HepG2 (cell line): ENCODE measurements around the gene NCOA6. TPM values are rescaled to one million over a fixed set of nuclear protein-coding genes. Genes with fewer than 3 reads are reported as not detected.

Source experiments
- ATAC-seq: fragments of 200-7000 bp; cut with Tn5 transposase; 3 replicates; pipeline ENCODE4 v1.9.1; 2020; ENCODE audit warnings: mild to moderate bottlenecking, moderate library complexity
- BruUV-seq: library from RNA; stranded (reverse); fragments of 400-500 nt; replicated peaks from 2 replicates; lab custom pipeline; 2021; lab: Mats Ljungman, UMichigan
- CTCF ChIA-PET: fragments of 300-600 bp; formaldehyde crosslinking; extraction: SDS; loops from one replicate; lab custom pipeline; 2021; ENCODE audit warnings: low total read pairs, inconsistent platforms, low intra/inter-chr PET ratio; lab: Yijun Ruan, JAX
- POLR2A ChIA-PET: fragments of 350-600 bp; sonication (Branson Sonifier 250); formaldehyde crosslinking; loops from one replicate; lab custom pipeline; 2020; ENCODE audit warnings: antibody characterized with exemption, inconsistent platforms; lab: Yijun Ruan, JAX
- DNase-seq: peaks from one replicate; pipeline ENCODE4 v3.0.0-alpha.2; 2015; ENCODE audit warnings: low spot score
- FAIRE-seq: peaks from 3 replicates; lab custom pipeline; 2011; peaks lifted over from hg19 to GRCh38; lab: Jason Lieb, UNC
- H2AFZ ChIP-seq: one replicate; pipeline ENCODE4 v1.6.1; 2011; ENCODE audit warnings: low read length, inconsistent platforms
- H3K27ac ChIP-seq: fragments of 300-600 bp; 3 replicates; pipeline ENCODE4 v1.8.0; 2011; ENCODE audit warnings: mixed run types, mild to moderate bottlenecking, mixed read lengths, low read length, inconsistent platforms; ENCODE audit not compliant: insufficient read depth; ENCODE audit errors: extremely low read length
- H3K27me3 ChIP-seq, 2 experiments: fragments of 200-600 bp in 1 of 2; 2 replicates in 1 of 2; 3 replicates in 1 of 2; pipeline versions ENCODE4 v1.6.0 to v1.8.0; 2011; ENCODE audit warnings: low read length in 2 of 2, mild to moderate bottlenecking in 2 of 2, moderate library complexity in 2 of 2, inconsistent platforms in 1 of 2; ENCODE audit not compliant: insufficient read depth in 2 of 2, control insufficient read depth in 1 of 2
- H3K36me3 ChIP-seq, 2 experiments: fragments of 200-600 bp in 1 of 2; replicated peaks in 1 of 2; 2 replicates in 1 of 2; 3 replicates in 1 of 2; pipeline versions ENCODE4 v1.5.1 to v1.8.0; 2011; ENCODE audit warnings: low read length in 2 of 2, inconsistent platforms in 1 of 2; ENCODE audit not compliant: insufficient read depth in 2 of 2, control insufficient read depth in 1 of 2
- H3K4me1 ChIP-seq: 2 replicates; pipeline ENCODE4 v1.5.1; 2012; ENCODE audit warnings: low read length, inconsistent platforms; ENCODE audit not compliant: insufficient read depth
- H3K4me2 ChIP-seq: 2 replicates; pipeline ENCODE4 v1.6.0; 2011; ENCODE audit warnings: low read depth, low read length, inconsistent platforms
- H3K4me3 ChIP-seq, 3 experiments: fragments of 200-600 bp in 1 of 3; sonication (generic), shearing (Covaris generic) in 1 of 3; replicated peaks in 1 of 3; 2 replicates each; pipeline ENCODE4 v1.5.1; 2011 to 2016; ENCODE audit warnings: low read length in 3 of 3, inconsistent platforms in 2 of 3, low read depth in 2 of 3, mild to moderate bottlenecking in 2 of 3, control low read depth in 1 of 3, mixed read lengths in 1 of 3; ENCODE audit not compliant: insufficient read depth in 1 of 3
- H3K79me2 ChIP-seq: one replicate; pipeline ENCODE4 v1.6.1; 2011; ENCODE audit warnings: low read length, inconsistent platforms; ENCODE audit not compliant: insufficient read depth
- H3K9ac ChIP-seq: 2 replicates; pipeline ENCODE4 v1.6.0; 2011; ENCODE audit warnings: mild to moderate bottlenecking, low read depth, low read length, inconsistent platforms; ENCODE audit not compliant: insufficient read depth
- H3K9me3 ChIP-seq: 2 replicates; pipeline ENCODE4 v1.5.1; 2012; ENCODE audit warnings: mild to moderate bottlenecking, low read length
- H4K20me1 ChIP-seq: 2 replicates; pipeline ENCODE4 v1.6.0; 2011; ENCODE audit warnings: inconsistent platforms, mild to moderate bottlenecking, low read length, moderate library complexity; ENCODE audit not compliant: insufficient read depth
- ARID3A ChIP-seq: IDR thresholded peaks from 2 replicates; pipeline ENCODE4 v1.6.1; 2012; ENCODE audit warnings: low read depth, low read length, improper control_type of control experiment
- EED ChIP-seq: sonication (generic); formaldehyde crosslinking; IDR thresholded peaks from 2 replicates; pipeline ENCODE4 v1.5.0; 2020; ENCODE audit warnings: mild to moderate bottlenecking, missing genetic modification reagents
- FOXK2 ChIP-seq: fragments of 450-650 bp; IDR thresholded peaks from 2 replicates; pipeline ENCODE4 v1.6.1; 2016
- KDM4B ChIP-seq: sonication (generic); formaldehyde crosslinking; IDR thresholded peaks from 2 replicates; pipeline ENCODE4 v1.4.0; 2020; ENCODE audit warnings: missing genetic modification reagents
- NFIB ChIP-seq: sonication (generic); formaldehyde crosslinking; IDR thresholded peaks from 2 replicates; pipeline ENCODE4 v1.9.0; 2021; ENCODE audit warnings: missing genetic modification reagents, mild to moderate bottlenecking, borderline replicate concordance
- NKX3-1 ChIP-seq: sonication (generic); formaldehyde crosslinking; IDR thresholded peaks from 2 replicates; pipeline ENCODE4 v1.5.0; 2020; ENCODE audit warnings: missing genetic modification reagents
- NONO ChIP-seq, 2 experiments: fragments of 450-650 bp in 1 of 2; sonication (generic) in 1 of 2; formaldehyde crosslinking in 1 of 2; IDR thresholded peaks in 1 of 2; conservative IDR thresholded peaks in 1 of 2; 2 replicates each; pipeline versions ENCODE4 v1.6.1 to v1.8.0; 2017 to 2022; ENCODE audit warnings: mild to moderate bottlenecking in 1 of 2, missing genetic modification reagents in 1 of 2, moderate library complexity in 1 of 2
- PCBP2 ChIP-seq: fragments of 200-400 bp; formaldehyde crosslinking; optimal IDR thresholded peaks from 2 replicates; pipeline ENCODE3; 2018; ENCODE audit warnings: low read length, low read depth; ENCODE audit not compliant: poor library complexity, severe bottlenecking
- POLR2G ChIP-seq: fragments of 200-400 bp; formaldehyde crosslinking; IDR thresholded peaks from 2 replicates; pipeline ENCODE4 v1.6.1; 2018; ENCODE audit warnings: mild to moderate bottlenecking, low read depth, low read length, moderate library complexity
- TRIM22 ChIP-seq: fragments of 450-650 bp; IDR thresholded peaks from 2 replicates; pipeline ENCODE4 v1.6.1; 2017
- ZUFSP ChIP-seq: sonication (generic); formaldehyde crosslinking; IDR thresholded peaks from 2 replicates; pipeline ENCODE4 v1.9.0; 2021; ENCODE audit warnings: missing genetic modification reagents, mild to moderate bottlenecking, borderline replicate concordance
- WGBS: methylation state at CpG from one replicate; pipeline ENCODE4 v1.1.6; 2017; ENCODE audit warnings: low lambda C conversion rate; 5-methylcytosine and 5-hydroxymethylcytosine counted together
- in situ Hi-C: cut with HindIII; loops from 2 replicates; pipeline ENCODE4 v1.10.0; 2017; ENCODE audit warnings: low pct_unique_long_range_greater_than_20kb; ENCODE audit not compliant: extremely low pct_ligation_motif_present
- intact Hi-C: fragments of 100-400 bp; cut with micrococcal nuclease; formaldehyde crosslinking; loops from one replicate; pipeline ENCODE4 v1.10.0; 2022; ENCODE audit not compliant: unreplicated experiment
- polyA plus RNA-seq, 8 experiments: library from polyadenylated mRNA; depleted of rRNA in 3 of 8; stranded (reverse) in 7 of 8; unstranded in 1 of 8; fragments of >200 nt; fragmentation: Illumina TruSeq in 4 of 8; extraction: Trizol in 4 of 8; gene quantifications; 2 replicates each; pipeline versions ENCODE4 v1.2.1 to v1.2.3, GENCODE V29; 2011 to 2016; ENCODE audit warnings: low read depth in 4 of 8, missing spikeins in 1 of 8, mixed read lengths in 1 of 8; ENCODE audit not compliant: insufficient read depth in 1 of 8
- total RNA-seq, 5 experiments: library from RNA; depleted of rRNA; stranded (reverse); fragments of >200 nt; fragmentation: Illumina TruSeq; extraction: Trizol; gene quantifications; 2 replicates each; pipeline ENCODE4 v1.2.3, GENCODE V29; 2016; ENCODE audit warnings: low read depth in 1 of 5

The NCOA6 gene
- total and polyA plus RNA-seq, 2 of the 13 experiments (the other 11 are each of a cell fraction or from before 2014, with no cell fraction given): 11.2 to 29.3 TPM

GRCh38 chr20:34842143-34842542 is 16.7 kb upstream of the NCOA6 start:
- H3K27ac ChIP-seq: no peak overlapping the region
- H3K79me2 ChIP-seq: no peaks in the 10 kb centered on the region
- in situ Hi-C loops (no loop called here), intact Hi-C loops (no loop called here)
- ATAC-seq: no peak
- TF ChIP-seq EED (CRISPR knock-in tag) (no peak), FOXK2 (0 out of 2 replicates have a peak, but pooled peaks have one; percentile 23), ARID3A (no peak), NKX3-1 (CRISPR knock-in tag) (no peak), TRIM22 (0 out of 2 replicates have a peak, but pooled peaks have one; percentile 31), PCBP2 (peak; percentile 95), ZUFSP (CRISPR knock-in tag) (no peak), POLR2G (no peak), KDM4B (CRISPR knock-in tag) (no peak), NFIB (CRISPR knock-in tag) (no peak), NONO (IDR thresholded peaks at IDR 0.05) (peak; percentile 65; the same call in 1 of the 2 replicates), NONO (CRISPR knock-in tag; conservative IDR thresholded peaks at IDR 0.05) (no peak)
- no peaks in the 10 kb centered on the region for H3K27me3 ChIP-seq
- POLR2A ChIA-PET: no interaction called here
- DNase-seq: no peak
- peaks cover 8% of the 10 kb centered on the region for H3K4me1 ChIP-seq
- H3K4me2 ChIP-seq: no peak overlapping the region
- H3K9ac ChIP-seq: no peak overlapping the region
- CTCF ChIA-PET: no interaction called here
- no peak overlapping the region for H2AFZ ChIP-seq
- no peaks in the 10 kb centered on the region for H3K9me3 ChIP-seq
- no peak overlapping the region for H3K4me3 ChIP-seq
- no peaks in the 10 kb centered on the region for H4K20me1 ChIP-seq
- H3K36me3 ChIP-seq: peaks cover 0 to 1% of the 10 kb centered on the region in 2 experiments; a peak in 1 of 5 replicates
- FAIRE-seq: no peak
- BruUV-seq: no TSS peak
- WGBS: 15% methylated on average over 2 of the region's 2 CpGs
